ENCODE data around the gene ZNF592. TPM values are rescaled to one million over a fixed set of nuclear protein-coding genes. Genes with fewer than 3 reads are reported as not detected.

Gene ZNF592
- total and polyA plus RNA-seq, 9 of the 15 experiments (the other 6 are each of a cell fraction or from before 2014, with no cell fraction given): 0.88 to 23.8 (median 7.4) TPM

- POLR2A ChIA-PET: interaction anchor here (0.8 to 1.7 kb wide), 4 partner anchors 9 to 13 kb away, joined by 3 to 5 read pairs (median 4); no protein-coding TSS in a partner anchor
- FAIRE-seq (no peak), ATAC-seq (no peak), DNase-seq (ENCODE audit: extremely low read depth in 1 of 4, low spot score in 3 of 4) (no peak)
- H3K9ac ChIP-seq (ENCODE audit: insufficient read depth in 1 of 2, low read depth in 2 of 2, low read length in 2 of 2): no peak overlapping the region
- no peaks in the 10 kb centered on the region for H3K9me3 ChIP-seq (replicated peaks; ENCODE audit: control insufficient read depth, insufficient read depth, low read depth, low read length)
- H3K4me1 ChIP-seq (replicated peaks in 1 of 2; ENCODE audit: control insufficient read depth in 2 of 2, insufficient read depth in 2 of 2, low read length in 2 of 2): peaks cover 10 to 23% of the 10 kb centered on the region in 2 experiments; a peak in 3 of 5 replicates
- in situ Hi-C loops (cut with MboI): no loop called here
- no peaks in the 10 kb centered on the region; a peak in 1 of 5 replicates for H3K27me3 ChIP-seq (ENCODE audit: control insufficient read depth in 2 of 2, insufficient read depth in 2 of 2, low read length in 2 of 2)
- H4K20me1 ChIP-seq (replicated peaks; ENCODE audit: control insufficient read depth, insufficient read depth, low read length): no peaks in the 10 kb centered on the region
- H2AFZ ChIP-seq (ENCODE audit: low read depth, low read length): peak overlapping the region; percentile 47
- 7% methylated on average over 2 of the region's 2 CpGs for WGBS (ENCODE audit: insufficient coverage, low coverage, missing lambda C conversion rate)
- no peaks in the 10 kb centered on the region for H3K36me3 ChIP-seq (ENCODE audit: control insufficient read depth, insufficient read depth, low read length)
- no peak for TF ChIP-seq KDM2B (CRISPR knock-in tag; IDR thresholded peaks at IDR 0.05)
- TF ChIP-seq ZBTB12 (CRISPR knock-in tag; IDR thresholded peaks at IDR 0.05): no peak
- no peak for TF ChIP-seq DEAF1 (CRISPR knock-in tag; IDR thresholded peaks at IDR 0.05)
- no peak for TF ChIP-seq ZBTB40 (IDR thresholded peaks at IDR 0.05)
- TF ChIP-seq ZBTB40 (CRISPR knock-in tag; IDR thresholded peaks at IDR 0.05): no peak
- TF ChIP-seq ZNF561 (CRISPR knock-in tag; conservative IDR thresholded peaks at IDR 0.05): no peak
- TF ChIP-seq MCM5 (IDR thresholded peaks at IDR 0.05; ENCODE audit: low read depth): no peak
- no peak for TF ChIP-seq ZNF586 (CRISPR knock-in tag; conservative IDR thresholded peaks at IDR 0.05)
- TF ChIP-seq CBFB (CRISPR knock-in tag; IDR thresholded peaks at IDR 0.05): no peak
- no peaks in the 10 kb centered on the region for H3K9me1 ChIP-seq (ENCODE audit: control insufficient read depth, insufficient read depth, low read length)
- no peak overlapping the region for H3K4me3 ChIP-seq
- CTCF ChIA-PET (ENCODE audit: low intra/inter-chr PET ratio): interaction anchor here (0.7 kb wide), 1 partner anchor 45 kb away, joined by 3 read pairs; no protein-coding TSS in a partner anchor
- intact Hi-C loops (cut with micrococcal nuclease): no loop called here
- BruUV-seq (replicated peaks): no TSS peak
- H3K79me2 ChIP-seq (ENCODE audit: control insufficient read depth, insufficient read depth, low read length): no peaks in the 10 kb centered on the region
- no peak overlapping the region for H3K4me2 ChIP-seq (ENCODE audit: insufficient read depth, low read length)
- no peak overlapping the region for H3K27ac ChIP-seq (ENCODE audit: extremely low read depth, low read depth, low read length)
Measured at GRCh38 chr15:84831613-84832012, 83.2 kb downstream of the ZNF592 start.

All from K562 (cell line).